ENCODE data around the gene NOC2L.

Gene NOC2L

DNA sequence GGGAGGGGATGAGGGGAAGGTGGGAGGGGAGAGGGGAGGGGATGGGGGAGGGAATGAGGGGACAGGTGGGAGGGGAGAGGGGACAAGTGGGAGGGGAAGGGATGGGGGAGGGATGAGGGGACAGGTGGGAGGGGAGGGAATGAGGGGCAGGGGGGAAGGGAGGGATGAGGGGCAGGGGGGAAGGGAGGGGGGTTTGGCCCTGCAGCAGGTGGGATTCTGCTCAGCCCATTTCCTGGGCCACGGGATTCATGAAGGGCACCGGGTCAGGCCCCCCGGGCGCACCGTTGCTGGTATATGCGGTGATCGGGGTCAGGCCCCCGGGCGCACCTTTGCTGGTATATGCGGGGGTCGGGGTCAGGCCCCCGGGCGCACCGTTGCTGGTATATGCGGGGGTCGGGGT, 50.4 kb downstream of the NOC2L start:
- TF ChIP-seq, protein P1, sequence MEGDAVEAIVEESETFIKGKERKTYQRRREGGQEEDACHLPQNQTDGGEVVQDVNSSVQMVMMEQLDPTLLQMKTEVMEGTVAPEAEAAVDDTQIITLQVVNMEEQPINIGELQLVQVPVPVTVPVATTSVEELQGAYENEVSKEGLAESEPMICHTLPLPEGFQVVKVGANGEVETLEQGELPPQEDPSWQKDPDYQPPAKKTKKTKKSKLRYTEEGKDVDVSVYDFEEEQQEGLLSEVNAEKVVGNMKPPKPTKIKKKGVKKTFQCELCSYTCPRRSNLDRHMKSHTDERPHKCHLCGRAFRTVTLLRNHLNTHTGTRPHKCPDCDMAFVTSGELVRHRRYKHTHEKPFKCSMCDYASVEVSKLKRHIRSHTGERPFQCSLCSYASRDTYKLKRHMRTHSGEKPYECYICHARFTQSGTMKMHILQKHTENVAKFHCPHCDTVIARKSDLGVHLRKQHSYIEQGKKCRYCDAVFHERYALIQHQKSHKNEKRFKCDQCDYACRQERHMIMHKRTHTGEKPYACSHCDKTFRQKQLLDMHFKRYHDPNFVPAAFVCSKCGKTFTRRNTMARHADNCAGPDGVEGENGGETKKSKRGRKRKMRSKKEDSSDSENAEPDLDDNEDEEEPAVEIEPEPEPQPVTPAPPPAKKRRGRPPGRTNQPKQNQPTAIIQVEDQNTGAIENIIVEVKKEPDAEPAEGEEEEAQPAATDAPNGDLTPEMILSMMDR (conservative IDR thresholded peaks at IDR 0.05; ENCODE audit: low read depth, low read length), result no peak
- H3K4me3 ChIP-seq (ENCODE audit: low read length), result no peak overlapping the region
- DNase-seq (ENCODE audit: low read depth), result no peak

DNA sequence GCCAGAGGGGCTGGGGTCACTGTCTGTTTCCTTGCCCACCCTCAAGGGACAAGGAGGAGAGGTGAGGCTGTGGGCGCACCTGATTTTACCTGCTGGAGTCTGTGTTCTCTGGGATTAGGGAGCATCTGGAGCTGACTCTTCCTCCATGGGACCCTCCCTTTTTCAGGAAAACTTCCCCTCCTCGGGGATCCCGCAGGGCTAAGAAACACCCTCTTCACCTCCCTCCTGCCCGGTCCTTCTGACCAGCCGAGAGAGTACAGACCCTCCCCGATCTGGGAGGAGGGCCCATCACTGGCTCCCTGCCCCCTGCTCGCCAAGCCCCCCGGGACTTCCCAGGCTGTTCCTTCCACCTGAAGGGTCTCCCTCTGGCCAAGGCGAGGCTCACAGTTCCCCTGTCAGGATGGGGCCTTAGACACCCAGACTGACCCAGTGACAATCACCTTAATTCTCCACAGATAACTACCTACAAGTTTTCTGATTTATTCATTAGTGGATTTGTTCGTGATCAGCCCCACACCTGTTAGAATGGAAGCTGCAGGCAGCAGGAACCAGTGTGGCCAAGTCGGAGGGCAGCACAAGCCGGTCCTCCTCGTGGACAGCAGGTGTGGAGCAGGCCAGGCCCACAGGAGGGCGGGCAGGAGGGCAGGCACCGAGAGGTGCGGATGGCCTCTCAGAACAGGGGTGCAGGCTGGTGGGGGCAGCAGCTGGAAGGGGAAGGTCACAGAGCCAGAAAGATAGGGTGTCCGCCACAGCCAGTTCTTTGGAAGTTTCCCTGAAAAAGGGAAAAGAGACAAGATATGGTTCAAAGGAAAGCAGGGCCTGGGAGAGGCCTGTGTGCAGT, 51.2 kb downstream of the NOC2L start:
- TF ChIP-seq, protein P1 (conservative IDR thresholded peaks at IDR 0.05; ENCODE audit: low read depth, low read length), result no peak
- no peak overlapping the region for H3K4me3 ChIP-seq (ENCODE audit: low read length)
- DNase-seq (ENCODE audit: low read depth), result no peak

DNA sequence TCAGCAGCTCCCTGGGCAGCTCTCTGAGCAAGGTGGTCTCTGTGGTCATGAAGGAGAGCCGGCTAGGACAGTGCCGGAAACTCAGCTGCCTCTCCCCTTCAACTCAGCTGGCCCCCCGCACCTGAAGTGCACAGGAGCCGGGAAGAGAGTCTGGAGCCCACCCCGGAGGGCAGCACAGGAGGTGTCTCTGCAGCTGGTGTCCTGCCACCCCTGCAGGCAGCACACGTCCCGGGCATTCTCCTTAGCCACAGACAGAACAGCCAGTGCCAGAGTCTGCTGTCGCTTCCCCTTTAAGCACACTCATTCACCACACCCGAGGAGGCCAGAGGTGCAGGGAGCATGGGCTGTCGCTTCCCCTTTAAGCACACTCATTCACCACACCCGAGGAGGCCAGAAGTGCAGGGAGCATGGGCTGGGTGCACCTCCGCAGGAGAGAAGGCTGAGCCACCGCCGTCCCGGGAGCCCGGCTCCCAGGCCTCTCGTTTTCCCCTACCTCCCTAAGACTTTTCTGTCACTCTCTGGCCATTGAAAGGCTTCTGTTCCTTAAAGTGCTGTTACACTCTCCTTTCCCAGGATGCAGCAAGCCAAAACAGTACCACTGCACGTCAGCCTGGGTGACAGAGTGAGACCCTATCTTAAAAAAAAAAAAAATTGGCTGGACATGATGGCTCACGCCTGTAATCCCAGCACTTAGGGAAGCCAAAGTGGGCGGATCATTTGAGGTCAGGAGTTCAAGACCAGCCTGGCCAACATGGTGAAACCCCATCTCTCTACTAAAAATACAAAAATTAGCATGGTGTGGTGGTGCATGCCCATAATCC, 52.2 kb downstream of the NOC2L start:
- H3K4me3 ChIP-seq (ENCODE audit: low read length), result no peak overlapping the region
- TF ChIP-seq, protein P1 (conservative IDR thresholded peaks at IDR 0.05; ENCODE audit: low read depth, low read length), result no peak
- no peak for DNase-seq (ENCODE audit: low read depth)

DNA sequence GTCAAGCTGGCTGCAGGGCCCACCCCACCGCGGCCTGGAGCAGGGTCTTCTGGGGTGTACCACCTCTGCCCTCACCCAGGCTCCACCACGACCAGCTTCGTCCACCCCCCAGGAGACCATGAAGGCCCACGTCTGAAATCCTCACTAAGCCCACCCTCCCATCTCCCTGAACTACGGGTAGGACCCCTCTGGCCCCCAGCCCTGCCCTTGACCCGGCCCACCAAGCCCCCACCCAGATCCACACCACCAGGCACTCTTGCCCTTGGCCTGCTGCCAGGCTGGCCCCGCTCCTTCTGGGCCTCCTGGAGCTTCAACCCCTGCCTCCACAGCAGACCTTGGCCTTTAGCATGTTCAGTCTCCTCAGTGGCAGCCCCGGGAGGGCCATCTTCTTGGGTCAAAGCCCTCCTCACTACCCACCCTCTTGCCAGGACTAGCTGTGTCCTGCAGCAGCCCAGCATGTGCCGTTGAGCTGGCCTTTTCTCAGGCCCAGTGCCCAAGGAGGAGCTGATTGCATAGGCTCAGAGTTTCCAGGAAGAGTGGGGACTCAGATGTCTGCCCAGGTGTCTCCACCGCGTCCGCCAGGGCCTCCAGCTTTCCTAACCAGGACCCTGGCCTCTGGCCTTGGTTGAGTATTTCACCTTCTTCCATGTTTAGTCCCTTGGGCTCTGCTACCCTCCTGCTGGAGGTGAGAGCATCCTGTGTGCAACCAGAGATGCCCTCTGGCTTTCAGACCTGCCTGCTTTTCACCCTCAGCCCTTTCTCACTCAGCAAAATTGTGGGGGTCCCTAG, 53.1 kb downstream of the NOC2L start:
- no peak for DNase-seq (ENCODE audit: low read depth)
- H3K4me3 ChIP-seq (ENCODE audit: low read length), result no peak overlapping the region
- TF ChIP-seq, protein P1 (conservative IDR thresholded peaks at IDR 0.05; ENCODE audit: low read depth, low read length), result no peak

DNA sequence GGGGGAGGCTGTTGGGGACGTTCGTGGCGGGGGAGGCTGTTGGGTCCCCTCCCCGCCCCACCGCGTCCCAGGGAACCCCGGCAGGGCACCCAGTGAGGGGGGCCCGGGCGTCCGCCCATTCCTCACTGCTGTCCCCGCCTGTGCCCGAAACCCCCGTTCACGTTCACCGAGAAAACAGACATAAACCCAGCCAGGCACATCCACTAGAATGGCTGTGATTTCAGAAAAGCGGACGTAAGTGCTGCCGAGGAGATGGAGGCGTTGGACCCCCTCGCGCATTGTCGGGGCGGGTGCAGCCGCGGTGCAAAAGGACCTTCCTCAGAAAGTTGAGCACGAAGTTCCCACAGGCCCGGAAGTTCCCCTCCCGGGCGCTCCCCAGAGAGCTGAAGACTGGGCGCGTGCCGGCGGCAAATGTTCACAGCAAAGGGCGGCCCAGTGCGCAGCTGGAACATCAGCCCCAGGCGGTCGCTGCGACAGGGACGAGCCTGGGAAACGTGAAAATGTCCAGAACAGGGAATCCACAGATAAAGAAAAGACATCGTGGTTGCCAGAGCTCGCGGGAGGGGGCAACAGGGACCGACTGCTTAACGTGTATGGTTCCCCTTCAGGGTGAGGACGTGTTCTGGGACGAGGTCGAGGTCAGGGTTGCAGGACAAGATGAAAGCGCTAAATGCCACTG, 53.8 kb downstream of the NOC2L start:
- H3K4me3 ChIP-seq (ENCODE audit: low read length), result peak overlapping the region; percentile 46
- no peak for DNase-seq (ENCODE audit: low read depth)
- TF ChIP-seq, protein P1 (conservative IDR thresholded peaks at IDR 0.05; ENCODE audit: low read depth, low read length), result no peak

DNA sequence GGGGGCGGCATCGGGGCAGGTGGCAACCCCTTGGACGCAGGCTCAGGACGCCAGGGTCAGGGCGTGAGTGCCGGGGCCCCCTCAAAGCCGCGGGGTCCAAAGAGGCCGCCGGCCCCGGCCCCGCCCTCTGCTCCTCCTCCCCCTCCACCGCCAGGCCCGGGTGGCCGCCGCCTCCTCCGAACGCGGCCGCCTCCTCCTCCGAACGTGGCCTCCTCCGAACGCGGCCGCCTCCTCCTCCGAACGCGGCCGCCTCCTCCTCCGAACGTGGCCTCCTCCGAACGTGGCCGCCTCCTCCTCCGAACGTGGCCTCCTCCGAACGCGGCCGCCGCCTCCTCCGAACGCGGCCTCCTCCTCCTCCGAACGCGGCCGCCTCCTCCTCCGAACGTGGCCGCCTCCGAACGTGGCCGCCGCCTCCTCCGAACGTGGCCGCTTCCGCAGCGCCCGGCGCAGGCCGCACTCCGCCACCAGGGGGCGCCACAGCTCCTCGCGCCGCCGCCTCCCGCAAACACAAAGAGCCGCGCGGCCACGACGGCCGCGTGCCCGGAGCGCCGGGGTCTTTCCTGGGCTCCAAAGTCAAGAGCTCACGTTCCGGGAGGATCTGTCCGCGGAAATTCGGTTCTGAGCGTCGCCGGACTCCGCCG, 54.6 kb downstream of the NOC2L start:
- TF ChIP-seq, protein P1 (conservative IDR thresholded peaks at IDR 0.05; ENCODE audit: low read depth, low read length), result peak; percentile 60
- DNase-seq (ENCODE audit: low read depth), result no peak
- peak overlapping the region; percentile 46 for H3K4me3 ChIP-seq (ENCODE audit: low read length)
